T1000 (cell line): Measurements from ENCODE around the gene VEPH1.
"Not testable (repeated sequence)": the region's sequence is repeated elsewhere in the genome, so short reads cannot be mapped to it uniquely, and the experiment has no call there.

Source experiments
- DNase-seq: peaks from one replicate; lab custom pipeline; 2025; ENCODE audit warnings: mixed read lengths; lab: John Stamatoyannopoulos, UW

VEPH1 gene

GRCh38 chr3:157387708-157388435 is 115.3 kb downstream of the VEPH1 start:
- DNase-seq = no peak

- no peak for DNase-seq
Observed at GRCh38 chr3:157384491-157384890, 118.7 kb downstream of the VEPH1 start.

GRCh38 chr3:157384031-157384430 is 119.2 kb downstream of the VEPH1 start:
- no peak for DNase-seq

- no peak for DNase-seq
Observed at GRCh38 chr3:157381606-157382005, 121.6 kb downstream of the VEPH1 start.

GRCh38 chr3:157379525-157380140 is 123.6 kb downstream of the VEPH1 start:
- no peak for DNase-seq

GRCh38 chr3:157376603-157377300 is 126.5 kb downstream of the VEPH1 start:
- no peak for DNase-seq

GRCh38 chr3:157375342-157375986 is 127.8 kb downstream of the VEPH1 start:
- DNase-seq = no peak

GRCh38 chr3:157374933-157375332 is 128.3 kb downstream of the VEPH1 start:
- no peak for DNase-seq

GRCh38 chr3:157373783-157374182 is 129.4 kb downstream of the VEPH1 start:
- no peak for DNase-seq

- DNase-seq = no peak
Observed at GRCh38 chr3:157370867-157371266, 132.3 kb downstream of the VEPH1 start.

GRCh38 chr3:157369727-157370421 is 133.3 kb downstream of the VEPH1 start:
- no peak for DNase-seq

GRCh38 chr3:157368171-157368570 is 135.0 kb downstream of the VEPH1 start:
- no peak for DNase-seq

GRCh38 chr3:157363393-157363792 is 139.8 kb downstream of the VEPH1 start:
- DNase-seq = no peak

- DNase-seq = no peak
Observed at GRCh38 chr3:157362348-157362747, 140.9 kb downstream of the VEPH1 start.

- no peak for DNase-seq
Observed at GRCh38 chr3:157360044-157360443, 143.2 kb downstream of the VEPH1 start.

GRCh38 chr3:157356541-157356940 is 146.7 kb downstream of the VEPH1 start:
- DNase-seq = no peak

GRCh38 chr3:157355276-157355675 is 147.9 kb downstream of the VEPH1 start:
- no peak for DNase-seq

GRCh38 chr3:157354722-157355121 is 148.5 kb downstream of the VEPH1 start:
- DNase-seq = no peak

- no peak for DNase-seq
Observed at GRCh38 chr3:157354254-157354653, 149.0 kb downstream of the VEPH1 start.

- no peak for DNase-seq
Observed at GRCh38 chr3:157353652-157354051, 149.6 kb downstream of the VEPH1 start.

GRCh38 chr3:157351981-157352380 is 151.2 kb downstream of the VEPH1 start:
- no peak for DNase-seq

GRCh38 chr3:157350651-157351050 is 152.6 kb downstream of the VEPH1 start:
- DNase-seq = not testable (repeated sequence)
